Panc1 (cell line): ENCODE results near the gene DBX1. TPM values are rescaled to one million over a fixed set of nuclear protein-coding genes. Genes with fewer than 3 reads are reported as not detected.

Experiments used
- ATAC-seq: fragments of 200-7000 bp; cut with Tn5 transposase; 2 replicates; pipeline ENCODE4 v1.9.1; 2020; ENCODE audit warnings: mild to moderate bottlenecking, moderate library complexity
- BruUV-seq: library from RNA; stranded (reverse); fragments of 400-500 nt; replicated peaks from 2 replicates; lab custom pipeline; 2021; lab: Mats Ljungman, UMichigan
- CTCF ChIA-PET: fragments of 300-600 bp; sonication (Branson Sonifier 250); formaldehyde crosslinking; loops from one replicate; lab custom pipeline; 2022; ENCODE audit warnings: antibody characterized with exemption; lab: Charles Lee
- POLR2A ChIA-PET: fragments of 300-600 bp; sonication (Branson Sonifier 250); formaldehyde crosslinking; loops from one replicate; lab custom pipeline; 2022; ENCODE audit warnings: antibody characterized with exemption; lab: Charles Lee
- DNase-seq: peaks from one replicate; pipeline ENCODE4 v3.0.0-alpha.2; 2010; ENCODE audit warnings: low read depth, low spot score
- H3K27ac ChIP-seq: 2 replicates; pipeline ENCODE4 v1.5.1; 2011; ENCODE audit warnings: mild to moderate bottlenecking, low read length, inconsistent platforms
- H3K27me3 ChIP-seq: fragments of 200-500 bp; sonication (Bioruptor generic); 2 replicates; pipeline ENCODE4 v1.6.0; 2014; ENCODE audit warnings: low read length, inconsistent platforms; ENCODE audit not compliant: control insufficient read depth, insufficient read depth
- H3K36me3 ChIP-seq: fragments of 200-500 bp; sonication (Bioruptor generic); 2 replicates; pipeline ENCODE4 v1.5.1; 2014; ENCODE audit warnings: inconsistent platforms, mild to moderate bottlenecking, low read length, moderate library complexity; ENCODE audit not compliant: control insufficient read depth, insufficient read depth
- H3K4me1 ChIP-seq: 2 replicates; pipeline ENCODE4 v1.5.1; 2011; ENCODE audit warnings: inconsistent platforms, mild to moderate bottlenecking, low read length, moderate library complexity; ENCODE audit not compliant: control insufficient read depth, insufficient read depth
- H3K4me3 ChIP-seq, 2 experiments: 2 replicates each; pipeline ENCODE4 v1.5.1; 2011 to 2012; ENCODE audit warnings: low read depth in 2 of 2, low read length in 2 of 2, mild to moderate bottlenecking in 2 of 2, inconsistent platforms in 1 of 2, moderate library complexity in 1 of 2
- H3K9me3 ChIP-seq: fragments of 200-500 bp; sonication (Bioruptor generic); 2 replicates; pipeline ENCODE4 v1.5.1; 2014; ENCODE audit warnings: low read depth, mild to moderate bottlenecking, inconsistent platforms, low read length, moderate library complexity; ENCODE audit not compliant: control insufficient read depth, insufficient read depth
- POLR2AphosphoS5 ChIP-seq: IDR thresholded peaks from 2 replicates; pipeline ENCODE4 v1.6.1; 2012; ENCODE audit warnings: mild to moderate bottlenecking, low read depth, low read length, moderate library complexity
- SIN3A ChIP-seq: IDR thresholded peaks from 2 replicates; pipeline ENCODE4 v1.6.1; 2012; ENCODE audit warnings: low read depth, mild to moderate bottlenecking, low read length, moderate library complexity, borderline replicate concordance; ENCODE audit not compliant: insufficient read depth
- TCF7L2 ChIP-seq: IDR thresholded peaks from 2 replicates; pipeline ENCODE4 v1.6.1; 2011; ENCODE audit warnings: mild to moderate bottlenecking, low read depth, low read length, inconsistent platforms
- in situ Hi-C: cut with HindIII; loops from 2 replicates; pipeline ENCODE4 v1.10.0; 2016; ENCODE audit warnings: low sequenced_read_pairs, low pct_unique_long_range_greater_than_20kb
- intact Hi-C: fragments of 100-400 bp; cut with micrococcal nuclease; formaldehyde crosslinking; loops from one replicate; pipeline ENCODE4 v1.10.0; 2022; ENCODE audit not compliant: unreplicated experiment
- total RNA-seq: library from RNA; stranded (reverse); gene quantifications from one replicate; pipeline ENCODE4 v1.2.1, GENCODE V29; 2021; ENCODE audit not compliant: unreplicated experiment
- TF ChIP-seq, protein P1 (sequence below): fragments of 450-650 bp; IDR thresholded peaks from 2 replicates; pipeline ENCODE4 v1.5.1; 2017; ENCODE audit warnings: mild to moderate bottlenecking
- TF ChIP-seq, protein P2 (sequence below), 2 experiments: IDR thresholded peaks; 2 replicates each; pipeline ENCODE4 v1.6.1; 2011 to 2012; ENCODE audit warnings: low read depth in 2 of 2, control low read depth in 1 of 2, low read length in 1 of 2, mild to moderate bottlenecking in 1 of 2, moderate library complexity in 1 of 2; ENCODE audit not compliant: insufficient read depth in 1 of 2

DBX1 gene
- total RNA-seq, 1 experiment from 2014 or later = not detected

DNA sequence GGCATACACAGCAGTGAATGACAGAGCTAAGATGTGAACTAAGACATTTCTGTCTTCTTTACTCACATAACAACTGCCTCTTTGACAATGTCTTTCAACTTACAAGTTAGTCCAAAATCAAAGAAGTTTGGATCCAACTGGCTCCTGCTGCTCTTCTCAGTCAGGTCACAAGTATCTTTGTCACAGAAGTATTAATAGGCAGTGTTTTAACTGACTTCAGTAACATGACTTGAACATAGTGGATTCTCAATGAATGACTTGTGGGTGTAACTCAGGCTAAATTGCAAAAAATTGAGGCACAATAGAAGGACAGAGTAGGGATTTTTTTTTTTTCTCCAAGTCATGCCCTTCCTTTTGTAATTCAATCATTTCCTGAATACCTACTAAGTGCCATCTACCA is 22.6 kb downstream of the DBX1 start:
- Histone ChIP-seq H3K4me3 (no peak overlapping the region), H3K4me1 (no peaks in the 10 kb centered on the region), H3K27me3 (peaks cover 4% of the 10 kb centered on the region; the same call in 1 of the 2 replicates), H3K27ac (no peak overlapping the region), H3K36me3 (no peaks in the 10 kb centered on the region), H3K9me3 (no peaks in the 10 kb centered on the region)
- BruUV-seq = no TSS peak
- TF ChIP-seq, protein P1, sequence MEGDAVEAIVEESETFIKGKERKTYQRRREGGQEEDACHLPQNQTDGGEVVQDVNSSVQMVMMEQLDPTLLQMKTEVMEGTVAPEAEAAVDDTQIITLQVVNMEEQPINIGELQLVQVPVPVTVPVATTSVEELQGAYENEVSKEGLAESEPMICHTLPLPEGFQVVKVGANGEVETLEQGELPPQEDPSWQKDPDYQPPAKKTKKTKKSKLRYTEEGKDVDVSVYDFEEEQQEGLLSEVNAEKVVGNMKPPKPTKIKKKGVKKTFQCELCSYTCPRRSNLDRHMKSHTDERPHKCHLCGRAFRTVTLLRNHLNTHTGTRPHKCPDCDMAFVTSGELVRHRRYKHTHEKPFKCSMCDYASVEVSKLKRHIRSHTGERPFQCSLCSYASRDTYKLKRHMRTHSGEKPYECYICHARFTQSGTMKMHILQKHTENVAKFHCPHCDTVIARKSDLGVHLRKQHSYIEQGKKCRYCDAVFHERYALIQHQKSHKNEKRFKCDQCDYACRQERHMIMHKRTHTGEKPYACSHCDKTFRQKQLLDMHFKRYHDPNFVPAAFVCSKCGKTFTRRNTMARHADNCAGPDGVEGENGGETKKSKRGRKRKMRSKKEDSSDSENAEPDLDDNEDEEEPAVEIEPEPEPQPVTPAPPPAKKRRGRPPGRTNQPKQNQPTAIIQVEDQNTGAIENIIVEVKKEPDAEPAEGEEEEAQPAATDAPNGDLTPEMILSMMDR = no peak
- TF ChIP-seq, protein P2, sequence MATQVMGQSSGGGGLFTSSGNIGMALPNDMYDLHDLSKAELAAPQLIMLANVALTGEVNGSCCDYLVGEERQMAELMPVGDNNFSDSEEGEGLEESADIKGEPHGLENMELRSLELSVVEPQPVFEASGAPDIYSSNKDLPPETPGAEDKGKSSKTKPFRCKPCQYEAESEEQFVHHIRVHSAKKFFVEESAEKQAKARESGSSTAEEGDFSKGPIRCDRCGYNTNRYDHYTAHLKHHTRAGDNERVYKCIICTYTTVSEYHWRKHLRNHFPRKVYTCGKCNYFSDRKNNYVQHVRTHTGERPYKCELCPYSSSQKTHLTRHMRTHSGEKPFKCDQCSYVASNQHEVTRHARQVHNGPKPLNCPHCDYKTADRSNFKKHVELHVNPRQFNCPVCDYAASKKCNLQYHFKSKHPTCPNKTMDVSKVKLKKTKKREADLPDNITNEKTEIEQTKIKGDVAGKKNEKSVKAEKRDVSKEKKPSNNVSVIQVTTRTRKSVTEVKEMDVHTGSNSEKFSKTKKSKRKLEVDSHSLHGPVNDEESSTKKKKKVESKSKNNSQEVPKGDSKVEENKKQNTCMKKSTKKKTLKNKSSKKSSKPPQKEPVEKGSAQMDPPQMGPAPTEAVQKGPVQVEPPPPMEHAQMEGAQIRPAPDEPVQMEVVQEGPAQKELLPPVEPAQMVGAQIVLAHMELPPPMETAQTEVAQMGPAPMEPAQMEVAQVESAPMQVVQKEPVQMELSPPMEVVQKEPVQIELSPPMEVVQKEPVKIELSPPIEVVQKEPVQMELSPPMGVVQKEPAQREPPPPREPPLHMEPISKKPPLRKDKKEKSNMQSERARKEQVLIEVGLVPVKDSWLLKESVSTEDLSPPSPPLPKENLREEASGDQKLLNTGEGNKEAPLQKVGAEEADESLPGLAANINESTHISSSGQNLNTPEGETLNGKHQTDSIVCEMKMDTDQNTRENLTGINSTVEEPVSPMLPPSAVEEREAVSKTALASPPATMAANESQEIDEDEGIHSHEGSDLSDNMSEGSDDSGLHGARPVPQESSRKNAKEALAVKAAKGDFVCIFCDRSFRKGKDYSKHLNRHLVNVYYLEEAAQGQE (IDR thresholded peaks at IDR 0.05; ENCODE audit: insufficient read depth in 1 of 2, low read depth in 2 of 2, low read length in 1 of 2) = no peak
- no peak for TF ChIP-seq SIN3A
- TF ChIP-seq POLR2AphosphoS5 = no peak
- TF ChIP-seq TCF7L2 = no peak
- DNase-seq (no peak), ATAC-seq (no peak)
- POLR2A ChIA-PET = no interaction called here
- CTCF ChIA-PET = interaction anchor here (0.7 kb wide), 1 partner anchor 197 kb away, joined by 3 read pairs; no protein-coding TSS in a partner anchor
- in situ Hi-C loops (no loop called here), intact Hi-C loops (loop anchor here (10.0 kb wide), 1 partner anchor 583 kb away; no protein-coding TSS in a partner anchor)

DNA sequence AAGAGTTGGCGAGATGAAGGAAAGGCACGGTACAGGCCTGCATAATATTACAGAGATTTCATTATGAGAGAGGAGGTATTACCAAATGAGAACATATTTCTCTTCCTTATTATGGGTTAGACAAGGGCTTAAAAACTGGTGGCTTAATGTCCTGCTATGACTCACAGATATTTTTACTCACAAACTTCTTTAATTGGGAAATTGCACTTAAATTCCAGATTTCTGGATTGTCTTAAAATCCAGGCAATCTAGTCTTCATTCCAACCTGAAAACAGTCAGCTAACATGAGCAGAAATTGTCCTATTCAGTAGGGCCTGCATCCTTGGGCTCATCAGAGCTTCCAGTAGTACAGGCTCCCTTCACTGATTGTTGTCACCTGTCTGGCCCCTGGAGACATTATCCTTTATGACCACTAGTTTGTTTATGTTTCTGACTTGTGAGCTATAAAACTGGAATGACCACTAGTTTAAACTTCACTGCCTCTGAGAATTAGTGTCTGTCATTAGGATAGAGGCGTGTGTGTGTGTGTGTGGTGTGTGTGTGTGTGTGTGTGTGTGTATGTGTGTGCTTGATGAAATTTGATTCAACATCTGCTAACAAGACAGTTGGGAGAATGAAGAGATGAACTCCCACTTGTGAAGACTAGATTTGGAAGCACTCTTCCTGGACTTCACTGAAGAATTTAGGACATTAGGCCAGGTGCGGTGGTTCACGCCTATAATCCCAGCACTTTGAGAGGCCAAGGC is 25.1 kb downstream of the DBX1 start:
- POLR2A ChIA-PET = interaction anchor here (0.5 kb wide), 1 partner anchor 340 kb away, joined by 8 read pairs; no protein-coding TSS in a partner anchor
- TF ChIP-seq POLR2AphosphoS5 = no peak
- TF ChIP-seq SIN3A = no peak
- TF ChIP-seq, protein P1 = no peak
- TF ChIP-seq TCF7L2 = no peak
- TF ChIP-seq, protein P2 (IDR thresholded peaks at IDR 0.05; ENCODE audit: insufficient read depth in 1 of 2, low read depth in 2 of 2, low read length in 1 of 2) = no peak
- ATAC-seq = no peak
- Histone ChIP-seq H3K9me3 (no peaks in the 10 kb centered on the region), H3K27ac (no peak overlapping the region), H3K27me3 (peaks cover 4% of the 10 kb centered on the region; the same call in 1 of the 2 replicates), H3K4me1 (no peaks in the 10 kb centered on the region), H3K4me3 (no peak overlapping the region), H3K36me3 (no peaks in the 10 kb centered on the region)
- CTCF ChIA-PET = interaction anchor here (0.6 kb wide), 1 partner anchor 220 kb away, joined by 4 read pairs; no protein-coding TSS in a partner anchor
- no TSS peak for BruUV-seq
- intact Hi-C loops (loop anchor here (10.0 kb wide), 1 partner anchor 580 kb away; no protein-coding TSS in a partner anchor), in situ Hi-C loops (no loop called here)
- no peak for DNase-seq
